HG02571 (cell line): ENCODE results near the gene BFSP1.
A peak's percentile ranks its signal among the peaks of the same experiment; 100 is the strongest.

Experiments
- ATAC-seq: cut with Tn5 transposase; IDR thresholded peaks from one replicate; pipeline ENCODE4 v1.9.1; 2021; ENCODE audit warnings: mild to moderate bottlenecking, moderate library complexity; ENCODE audit not compliant: unreplicated experiment

The BFSP1 gene

GRCh38 chr20:17530716-17531664, at the start of gene BFSP1:
TSS of gene BFSP1 (minus strand) at chr20:17531379. CDS start at chr20:17531329, 50 bp downstream.
- no peak for ATAC-seq

DNA sequence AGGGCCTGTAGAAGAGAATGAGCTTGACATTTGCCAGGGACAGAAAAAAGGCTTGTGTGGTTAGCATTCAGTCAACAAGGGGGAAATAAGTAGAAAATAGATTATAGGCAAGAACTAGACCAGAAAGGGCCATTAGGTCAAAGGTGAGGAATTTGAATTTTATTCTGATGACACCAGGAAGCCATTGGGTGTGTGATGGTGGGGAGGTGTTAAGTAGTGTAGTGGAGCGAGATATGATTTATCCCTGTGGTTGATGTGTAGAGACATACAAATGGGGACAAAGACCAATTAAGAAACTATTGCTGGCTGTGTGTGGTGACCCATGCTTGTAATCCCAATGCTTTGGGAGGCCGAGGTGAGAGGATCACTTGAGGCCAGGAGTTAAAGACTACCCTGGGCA, 49.7 kb upstream of the BFSP1 start:
- no peak for ATAC-seq

GRCh38 chr20:17579369-17580039, 48.3 kb upstream of the BFSP1 start:
- ATAC-seq: no peak

DNA sequence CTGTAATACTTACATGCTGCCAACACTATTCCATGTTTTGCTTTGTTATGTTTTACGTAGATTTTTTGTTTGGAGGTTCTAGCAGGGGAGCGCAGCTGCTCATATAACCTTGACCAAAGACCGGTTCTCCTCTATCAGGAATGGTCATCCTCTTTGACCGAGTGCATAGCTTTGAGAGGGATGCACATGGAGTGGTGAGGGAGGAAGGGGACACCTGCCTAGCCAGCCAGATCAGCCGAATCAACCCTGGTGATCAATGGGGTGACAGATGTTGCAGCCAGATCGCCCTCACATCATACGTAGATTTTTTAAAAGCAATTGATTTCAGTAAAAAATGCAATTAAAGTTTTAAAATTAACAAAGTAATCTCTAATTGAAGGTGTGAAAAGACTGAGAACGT, 45.0 kb upstream of the BFSP1 start:
- no peak for ATAC-seq

GRCh38 chr20:17573463-17573862, 42.3 kb upstream of the BFSP1 start:
- ATAC-seq: no peak

- ATAC-seq: no peak
These were observed 41.0 kb upstream of the BFSP1 start for GRCh38 chr20:17572034-17572638.

DNA sequence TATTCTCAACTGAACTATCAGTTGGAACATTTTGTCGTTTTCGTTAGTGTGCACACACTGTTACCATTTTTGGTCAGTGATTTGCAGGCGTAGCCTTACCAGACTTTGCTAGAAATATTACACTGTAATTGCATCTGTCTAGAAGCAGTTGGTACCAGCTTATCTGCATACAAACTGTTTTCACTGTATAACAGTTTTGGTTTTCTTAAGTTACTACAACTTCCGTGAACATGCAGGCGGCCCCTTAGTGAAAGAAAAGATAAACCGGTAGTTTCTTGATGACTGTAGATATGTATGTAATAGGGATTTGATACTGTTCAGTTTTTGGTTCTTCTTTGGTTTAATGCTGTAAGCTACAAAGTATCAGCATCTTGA, 40.0 kb upstream of the BFSP1 start:
- ATAC-seq: no peak

GRCh38 chr20:17570347-17571152, 39.4 kb upstream of the BFSP1 start:
- ATAC-seq: peak; percentile 33

DNA sequence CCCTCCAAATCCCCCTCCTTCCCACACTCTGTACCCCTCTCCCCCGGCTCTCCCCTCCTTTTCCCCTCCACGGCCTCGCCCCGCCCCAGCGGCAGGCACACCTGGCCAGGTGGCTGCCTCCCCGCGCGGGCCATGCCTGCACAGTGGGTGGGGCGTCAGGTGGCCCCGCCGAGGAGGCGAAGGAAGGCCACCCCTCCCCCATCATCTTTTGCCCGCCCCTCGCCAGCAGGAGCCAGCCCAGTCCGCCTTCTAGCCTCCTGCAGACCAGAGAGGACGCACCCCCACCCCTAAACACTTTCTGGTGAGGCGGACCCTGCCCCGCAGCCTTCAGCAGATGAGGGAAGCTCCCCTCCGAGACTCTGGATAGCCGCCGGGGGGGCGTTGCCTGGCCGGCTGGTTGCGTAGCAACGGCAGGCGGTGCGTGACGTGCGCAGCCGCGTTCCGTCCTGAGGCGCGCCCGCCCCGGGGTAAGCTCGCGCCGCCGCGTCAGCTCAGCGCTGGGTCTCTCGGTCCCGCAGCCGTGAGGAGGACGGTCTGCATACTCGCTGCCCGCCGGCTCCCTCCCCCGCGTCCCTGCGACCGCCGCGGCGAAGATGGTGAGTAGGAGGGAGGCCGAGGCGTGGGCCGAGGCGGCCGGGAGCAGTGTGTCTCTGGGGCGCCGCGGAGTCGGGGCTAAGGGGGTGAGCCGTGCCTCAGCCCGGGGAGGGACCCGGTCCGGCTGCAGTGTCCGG, 38.6 kb upstream of the BFSP1 start, which contains the start of gene DSTN:
Gene DSTN, plus strand, starts transcription at position 460 of the 731 bp plus-strand sequence. Its CDS starts 134 bp downstream, at position 594.
- peak; percentile 93 for ATAC-seq

DNA sequence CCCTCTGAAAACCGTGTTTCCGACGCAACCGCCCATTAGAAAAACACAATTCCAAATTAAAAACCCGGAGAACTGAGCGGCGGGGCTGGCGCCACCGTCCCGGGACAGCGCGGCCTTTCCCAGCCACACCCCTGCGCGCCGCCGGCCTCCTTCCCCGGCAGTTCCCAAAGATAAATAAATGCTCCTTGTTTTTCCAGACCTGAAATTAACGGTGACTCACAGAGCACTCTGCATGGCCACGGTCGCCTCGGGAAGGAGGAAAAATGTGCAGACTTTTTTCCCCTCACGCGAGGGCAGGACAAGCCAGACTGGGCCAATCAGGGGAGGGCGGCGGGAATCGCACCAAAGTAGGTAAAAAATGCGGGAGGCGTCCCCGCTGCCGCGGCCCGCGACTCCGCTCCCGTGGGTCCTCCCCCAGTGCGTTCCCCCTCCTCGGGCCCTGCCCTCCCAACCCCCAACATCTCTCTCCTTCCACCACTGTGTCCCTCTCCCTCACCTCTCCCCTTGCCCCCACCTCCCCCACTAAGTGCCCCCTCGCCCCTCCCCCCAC, 37.9 kb upstream of the BFSP1 start:
- no peak for ATAC-seq

- no peak for ATAC-seq
These were observed 37.0 kb upstream of the BFSP1 start for GRCh38 chr20:17568045-17568788.

DNA sequence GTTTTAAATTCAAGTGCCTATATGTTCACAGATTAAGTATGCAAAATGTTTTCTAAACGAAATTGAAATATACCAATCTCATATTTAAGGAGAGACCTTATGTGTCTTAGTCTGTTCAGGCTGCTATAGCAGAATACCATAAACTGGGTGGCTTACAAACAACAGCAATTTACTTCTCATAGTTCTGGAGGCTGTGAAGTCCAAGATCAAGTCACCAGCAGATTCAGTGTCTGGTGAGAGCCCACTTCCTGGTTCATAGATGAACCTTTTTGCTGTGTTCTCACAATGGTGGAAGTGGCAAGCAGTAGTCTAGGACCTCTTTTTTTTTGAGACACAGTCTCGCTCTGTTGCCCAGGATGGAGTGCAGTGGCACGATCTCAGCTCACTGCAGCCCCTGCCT, 35.2 kb upstream of the BFSP1 start:
- no peak for ATAC-seq

DNA sequence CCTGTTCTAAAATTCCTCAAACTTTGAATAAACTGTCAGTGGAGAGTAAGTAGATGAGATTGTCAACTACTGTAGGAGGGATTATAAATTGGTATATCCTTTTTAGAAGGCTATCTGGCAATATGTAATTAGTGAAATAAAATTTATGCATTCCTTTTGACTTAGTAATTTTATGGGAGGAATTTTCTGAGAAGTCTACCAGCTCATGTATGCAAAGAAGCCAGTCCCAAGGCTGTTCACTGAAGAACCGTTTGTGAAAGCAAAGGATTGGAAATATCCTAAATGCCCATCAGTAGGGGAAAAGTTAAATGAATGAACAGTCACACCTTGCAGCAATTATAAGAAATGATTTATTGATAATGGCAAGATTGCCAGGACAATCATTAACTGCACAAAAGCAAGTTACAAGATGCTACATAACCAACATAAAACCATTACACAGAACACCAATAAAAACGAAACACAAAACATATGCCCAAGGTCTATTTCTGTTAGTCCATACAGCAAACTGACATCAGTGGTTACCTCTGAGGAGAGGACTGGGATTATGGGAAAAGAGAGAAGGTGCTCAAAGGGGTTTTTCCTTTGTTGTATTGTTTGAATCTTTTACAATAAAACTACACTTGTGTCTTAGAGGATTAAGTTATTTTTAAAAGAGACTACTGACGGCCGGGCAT, 34.1 kb upstream of the BFSP1 start:
- ATAC-seq: no peak

DNA sequence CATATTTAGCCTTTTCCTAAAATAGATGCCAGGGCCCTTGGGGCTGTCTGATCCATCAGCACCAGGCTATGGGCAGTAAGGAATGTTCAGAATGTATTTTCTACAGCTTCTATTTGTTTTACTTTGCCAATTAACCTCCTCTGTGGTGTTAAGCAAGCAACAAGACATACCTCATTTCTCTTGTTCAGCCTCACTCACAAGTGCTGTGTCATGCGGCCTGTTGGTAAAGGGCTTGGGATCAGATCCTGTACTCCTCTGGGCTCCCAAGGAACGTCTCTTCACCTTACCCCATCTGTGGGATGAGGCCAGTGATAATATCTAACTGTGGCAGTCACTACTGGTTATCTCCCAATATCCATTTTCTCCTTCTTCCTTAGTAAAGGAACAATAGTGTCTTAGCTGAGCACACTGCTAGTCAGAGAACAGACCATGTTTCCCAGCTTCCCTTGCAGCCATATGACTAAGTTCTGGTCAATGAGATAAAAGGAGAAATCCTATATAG, 31.7 kb upstream of the BFSP1 start:
- ATAC-seq: no peak

GRCh38 chr20:17560344-17561074, 29.3 kb upstream of the BFSP1 start:
- no peak for ATAC-seq

- ATAC-seq: no peak
These were observed 28.2 kb upstream of the BFSP1 start for GRCh38 chr20:17559338-17559737.

GRCh38 chr20:17558941-17559304, 27.7 kb upstream of the BFSP1 start:
- no peak for ATAC-seq
